C4-2B (cell line): Measurements from ENCODE around the gene UNC5C.

Experiments
- H3K27ac ChIP-seq: fragments of 450-650 bp; 2 replicates; pipeline ENCODE4 v1.5.1; 2017
- CTCF ChIP-seq: fragments of 450-650 bp; conservative IDR thresholded peaks from 2 replicates; pipeline ENCODE4 v1.5.1; 2017; ENCODE audit warnings: mild to moderate bottlenecking
- ZFX ChIP-seq: fragments of 450-650 bp; IDR thresholded peaks from 2 replicates; pipeline ENCODE4 v1.6.1; 2017

Gene UNC5C

DNA sequence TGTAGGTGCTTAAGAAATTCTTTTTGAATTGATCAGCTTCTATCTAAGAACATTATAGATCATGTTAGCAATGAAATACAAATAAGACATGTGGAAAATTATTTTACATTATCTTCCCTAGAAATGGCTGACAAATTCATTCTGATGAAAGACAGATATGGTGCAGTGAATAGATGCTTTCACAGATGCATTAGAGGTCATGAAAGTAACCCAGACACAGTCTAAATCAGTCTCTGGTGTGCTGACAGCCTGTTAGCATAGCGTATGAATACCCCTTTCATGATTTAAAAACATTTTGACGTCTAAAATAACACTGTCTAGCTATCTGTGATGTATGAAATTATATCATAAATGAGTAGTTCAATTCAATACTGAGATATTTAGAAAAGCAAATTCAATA, 180.9 kb downstream of the UNC5C start:
- TF ChIP-seq CTCF (no peak), ZFX (no peak)

DNA sequence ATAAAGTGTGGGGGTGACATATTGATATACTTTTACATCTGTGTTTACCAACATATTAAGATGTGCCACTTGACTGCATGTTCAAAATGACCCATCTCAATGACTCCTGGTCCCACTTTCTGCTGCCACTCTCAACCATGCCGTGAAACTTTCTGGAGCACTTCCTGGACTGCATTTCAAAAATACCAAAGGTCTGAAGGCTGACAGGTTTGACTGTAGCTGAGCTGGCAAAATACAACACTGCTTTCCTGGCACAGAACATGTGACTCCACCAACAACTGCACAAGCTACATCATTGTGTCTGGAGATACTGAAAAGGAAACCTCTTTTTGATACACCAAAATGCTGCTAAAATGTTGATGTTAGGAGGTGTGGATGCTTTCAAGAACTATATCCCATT, 184.8 kb downstream of the UNC5C start:
- H3K27ac ChIP-seq = no peak overlapping the region
- TF ChIP-seq CTCF (no peak), ZFX (no peak)

More for the DNA sequence above, 180.9 kb downstream of the UNC5C start:
- no peak overlapping the region for H3K27ac ChIP-seq

- no peak for TF ChIP-seq ZFX
- no peak for TF ChIP-seq CTCF
Measured at GRCh38 chr4:95363559-95363925, 185.2 kb downstream of the UNC5C start.

DNA sequence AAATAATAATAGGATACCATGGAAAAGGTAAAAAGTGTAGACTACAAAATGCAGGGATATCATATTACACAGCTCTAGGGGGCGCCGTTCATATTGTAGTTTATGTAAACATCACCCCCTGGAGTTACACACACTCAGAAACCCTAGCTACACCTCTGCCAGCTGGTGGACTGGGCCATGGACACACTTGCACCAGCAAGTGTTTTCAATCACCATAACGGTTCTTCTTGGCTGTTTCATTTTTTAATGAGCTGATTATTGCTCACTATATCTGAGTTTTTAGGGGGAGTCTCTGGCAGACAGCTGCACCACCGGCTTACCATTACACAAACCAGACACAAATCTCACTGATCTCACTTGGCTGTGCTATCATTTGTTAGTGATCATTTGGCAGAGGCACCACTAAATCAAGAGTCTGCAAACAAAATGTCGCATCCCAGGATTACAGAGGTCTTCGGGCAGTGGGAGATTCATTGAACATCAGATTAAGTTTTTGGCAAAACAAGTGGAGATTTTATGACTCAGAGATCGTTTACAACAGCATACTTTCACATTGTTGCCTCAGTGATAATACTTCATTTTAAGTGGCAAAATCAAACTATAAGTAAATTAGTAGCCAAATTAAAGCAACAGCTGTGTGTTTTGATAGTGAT, 185.7 kb downstream of the UNC5C start:
- no peak overlapping the region for H3K27ac ChIP-seq
- TF ChIP-seq CTCF (peak; percentile 35), ZFX (no peak)

More at GRCh38 chr4:95363559-95363925, 185.2 kb downstream of the UNC5C start:
- no peak overlapping the region for H3K27ac ChIP-seq

DNA sequence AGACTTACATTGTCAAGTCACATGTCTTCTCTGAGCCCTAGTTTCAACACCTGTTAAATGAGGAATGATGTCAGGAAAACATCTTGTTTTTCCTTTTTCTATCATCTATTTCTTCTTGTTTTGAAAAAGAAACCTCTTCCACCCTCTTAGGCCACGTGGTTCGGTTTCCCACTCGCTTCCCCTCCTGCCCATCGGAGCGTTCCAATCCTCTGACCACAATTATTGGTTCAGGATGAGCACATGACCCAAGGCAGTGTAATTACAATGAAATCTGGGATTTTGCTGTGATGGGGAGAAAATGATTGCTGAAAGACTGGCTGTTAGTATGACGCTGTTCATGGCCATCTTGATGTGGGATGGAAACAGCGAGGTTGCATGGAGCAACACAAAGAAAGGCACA, 186.7 kb downstream of the UNC5C start:
- TF ChIP-seq CTCF = no peak
- no peak for TF ChIP-seq ZFX
- no peak overlapping the region for H3K27ac ChIP-seq

DNA sequence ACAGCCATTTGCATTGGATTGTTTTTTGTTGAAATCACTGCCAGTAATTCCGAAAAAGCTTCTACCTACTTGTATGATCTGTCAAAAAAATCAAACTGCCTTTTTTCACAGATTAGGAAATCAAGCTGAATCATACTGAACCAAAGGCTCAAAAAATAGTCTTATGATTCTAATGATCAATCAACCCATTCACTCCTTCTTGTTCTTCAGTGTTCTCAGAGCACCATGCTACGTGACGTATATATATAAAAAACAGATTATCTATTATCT, 187.1 kb downstream of the UNC5C start:
- TF ChIP-seq ZFX (no peak), CTCF (no peak)
- H3K27ac ChIP-seq = no peak overlapping the region

DNA sequence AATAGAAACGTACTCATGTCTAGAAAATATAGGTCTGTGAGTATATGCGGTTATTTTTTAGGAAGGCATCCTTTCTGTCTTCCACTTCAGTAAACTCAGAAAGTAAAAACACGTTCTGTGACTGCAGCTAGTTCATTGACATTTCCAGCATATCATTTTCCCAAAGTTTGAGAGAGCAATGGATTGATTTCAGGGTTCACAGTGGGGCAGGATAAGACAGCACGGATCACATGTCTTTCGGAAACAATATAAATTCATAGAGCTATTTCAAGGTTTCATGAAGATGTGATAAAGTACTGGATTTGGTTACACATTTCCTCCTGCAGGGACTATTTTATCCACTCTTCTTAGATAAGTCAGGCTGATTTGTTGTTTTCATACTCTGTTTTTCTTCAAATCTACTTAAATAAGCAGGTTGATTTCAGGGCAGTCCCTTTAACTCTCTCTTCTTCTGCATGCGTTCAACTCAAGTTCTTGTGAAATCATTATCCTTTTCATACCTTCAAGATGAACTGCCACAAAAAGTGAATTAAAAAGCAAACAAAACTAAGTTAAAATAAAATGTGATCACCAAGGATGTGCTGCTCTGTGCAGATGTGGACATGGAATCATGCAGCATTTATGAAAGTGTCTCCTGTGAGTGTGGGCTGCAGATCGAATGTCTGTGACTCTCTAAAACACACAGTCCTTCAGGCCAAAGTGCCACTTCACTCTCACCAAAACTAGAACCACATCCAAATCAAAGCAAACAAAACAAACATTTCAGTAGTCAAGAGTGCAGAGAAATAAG, 187.7 kb downstream of the UNC5C start:
- H3K27ac ChIP-seq = no peak overlapping the region
- TF ChIP-seq CTCF = no peak
- TF ChIP-seq ZFX = no peak
